Astrocyte of the spinal cord (primary cell): Measurements from ENCODE around the gene NPLOC4.

Source experiments
- DNase-seq: peaks from one replicate; pipeline ENCODE4 v3.0.0; 2011; ENCODE audit warnings: low read depth, low spot score
- H3K4me3 ChIP-seq: 2 replicates; pipeline ENCODE4 v1.5.1; 2011; ENCODE audit warnings: low read depth, mild to moderate bottlenecking, low read length, moderate library complexity
- in situ Hi-C: cut with HindIII; loops from 2 replicates; pipeline ENCODE4 v1.10.0; 2017; ENCODE audit warnings: low sequenced_read_pairs
- TF ChIP-seq, protein P1 (sequence below): IDR thresholded peaks from 2 replicates; pipeline ENCODE4 v1.5.1; 2012; ENCODE audit warnings: low read depth, mild to moderate bottlenecking, low read length, inconsistent platforms

The NPLOC4 gene

DNA sequence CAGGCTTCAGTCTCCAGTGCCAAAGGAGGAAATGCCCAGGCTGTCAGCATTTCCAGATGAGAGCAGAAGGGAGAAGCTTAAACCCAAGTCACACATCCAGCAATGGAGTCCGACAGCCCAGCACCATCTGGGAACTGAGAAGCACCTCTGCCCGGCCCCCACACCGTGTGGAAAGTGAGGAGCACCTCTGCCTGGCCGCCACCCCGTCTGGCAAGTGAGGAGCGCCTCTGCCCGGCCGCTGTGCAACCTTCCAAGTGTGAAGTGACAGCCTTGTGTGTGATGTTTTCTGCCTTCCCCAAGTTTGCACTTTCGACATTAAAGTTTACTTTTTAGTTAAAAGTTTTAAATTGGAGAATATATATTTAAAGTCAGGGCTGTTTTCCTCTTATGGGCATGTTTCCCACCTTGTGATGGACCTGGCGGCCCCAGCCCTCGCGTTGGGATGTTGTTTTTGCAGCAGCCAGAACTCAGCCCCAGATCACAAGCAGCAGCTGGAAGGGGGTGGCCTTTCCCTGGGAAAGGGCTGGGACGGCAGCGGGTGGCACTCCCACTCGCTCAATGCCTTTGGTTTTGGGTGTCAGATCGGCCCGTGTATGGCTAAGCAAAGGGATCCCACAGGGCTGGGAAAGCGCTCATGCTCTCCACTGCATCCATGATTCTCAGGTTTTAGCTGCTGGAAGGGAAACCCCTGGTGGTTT lies 36.8 kb upstream of the NPLOC4 start:
- no peak overlapping the region for H3K4me3 ChIP-seq
- TF ChIP-seq, protein P1, sequence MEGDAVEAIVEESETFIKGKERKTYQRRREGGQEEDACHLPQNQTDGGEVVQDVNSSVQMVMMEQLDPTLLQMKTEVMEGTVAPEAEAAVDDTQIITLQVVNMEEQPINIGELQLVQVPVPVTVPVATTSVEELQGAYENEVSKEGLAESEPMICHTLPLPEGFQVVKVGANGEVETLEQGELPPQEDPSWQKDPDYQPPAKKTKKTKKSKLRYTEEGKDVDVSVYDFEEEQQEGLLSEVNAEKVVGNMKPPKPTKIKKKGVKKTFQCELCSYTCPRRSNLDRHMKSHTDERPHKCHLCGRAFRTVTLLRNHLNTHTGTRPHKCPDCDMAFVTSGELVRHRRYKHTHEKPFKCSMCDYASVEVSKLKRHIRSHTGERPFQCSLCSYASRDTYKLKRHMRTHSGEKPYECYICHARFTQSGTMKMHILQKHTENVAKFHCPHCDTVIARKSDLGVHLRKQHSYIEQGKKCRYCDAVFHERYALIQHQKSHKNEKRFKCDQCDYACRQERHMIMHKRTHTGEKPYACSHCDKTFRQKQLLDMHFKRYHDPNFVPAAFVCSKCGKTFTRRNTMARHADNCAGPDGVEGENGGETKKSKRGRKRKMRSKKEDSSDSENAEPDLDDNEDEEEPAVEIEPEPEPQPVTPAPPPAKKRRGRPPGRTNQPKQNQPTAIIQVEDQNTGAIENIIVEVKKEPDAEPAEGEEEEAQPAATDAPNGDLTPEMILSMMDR = no peak
- no peak for DNase-seq
- in situ Hi-C loops = no loop called here

DNA sequence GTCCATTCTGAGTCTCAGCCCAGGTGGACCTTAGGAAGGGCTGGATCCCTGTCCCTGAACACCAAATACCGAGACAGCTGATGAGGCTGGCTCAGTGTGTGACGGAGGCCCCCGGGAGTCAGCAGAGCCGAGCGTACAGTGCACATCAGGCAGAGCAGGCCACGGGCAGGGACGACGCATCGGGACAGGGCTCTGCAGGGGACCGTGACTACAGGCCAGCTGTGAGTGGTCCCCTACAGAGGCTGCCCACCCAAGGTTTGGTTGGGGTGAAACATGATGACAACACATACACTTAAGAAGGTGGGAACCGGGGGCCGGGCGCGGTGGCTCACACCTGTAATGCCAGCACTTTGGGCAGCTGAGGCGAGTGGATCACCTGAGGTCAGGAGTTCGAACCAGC lies 36.0 kb upstream of the NPLOC4 start:
- no peak overlapping the region for H3K4me3 ChIP-seq
- no peak for DNase-seq
- in situ Hi-C loops = no loop called here
- TF ChIP-seq, protein P1 = no peak

DNA sequence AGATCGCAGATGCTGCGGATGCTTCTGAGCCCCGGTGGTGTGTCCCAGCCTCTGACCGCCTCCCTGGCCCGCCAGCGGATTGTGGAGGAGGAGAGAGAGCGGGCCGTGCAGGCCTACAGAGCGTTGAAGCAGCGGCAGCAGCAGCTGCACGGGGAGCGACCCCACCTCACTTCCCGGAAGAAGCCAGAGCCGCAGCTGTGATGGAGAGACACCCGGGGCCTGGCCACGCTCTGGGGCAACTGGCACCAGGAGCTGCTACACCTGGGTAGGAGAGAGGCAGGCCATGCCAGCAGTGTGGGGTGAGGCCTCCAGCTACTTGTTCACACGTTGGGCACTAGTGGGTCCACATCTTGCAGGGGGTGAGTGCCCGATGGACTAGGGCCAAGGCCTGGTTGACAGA lies 35.6 kb upstream of the NPLOC4 start:
- no peak for DNase-seq
- in situ Hi-C loops = no loop called here
- TF ChIP-seq, protein P1 = no peak
- H3K4me3 ChIP-seq = no peak overlapping the region

DNA sequence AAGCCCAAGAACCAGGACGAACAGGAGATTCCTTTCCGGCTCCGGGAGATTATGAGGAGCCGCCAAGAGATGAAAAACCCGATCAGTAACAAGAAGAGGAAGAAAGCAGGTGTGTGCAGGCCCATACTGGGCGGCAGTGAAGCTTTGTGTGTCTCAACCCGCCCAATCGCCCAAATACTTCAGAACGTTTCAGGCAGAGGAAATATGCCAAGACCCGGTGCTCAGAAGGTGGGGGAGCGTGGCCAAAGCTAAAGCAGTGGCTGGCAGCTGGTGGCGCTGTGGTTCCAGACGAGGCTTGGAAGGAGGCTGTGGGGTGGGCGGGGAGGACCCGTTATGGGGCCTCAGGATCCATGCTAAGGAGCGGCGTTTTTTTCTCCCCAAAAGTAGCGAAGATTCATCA lies 30.8 kb upstream of the NPLOC4 start:
- DNase-seq = no peak
- no peak overlapping the region for H3K4me3 ChIP-seq
- in situ Hi-C loops = no loop called here
- TF ChIP-seq, protein P1 = no peak

DNA sequence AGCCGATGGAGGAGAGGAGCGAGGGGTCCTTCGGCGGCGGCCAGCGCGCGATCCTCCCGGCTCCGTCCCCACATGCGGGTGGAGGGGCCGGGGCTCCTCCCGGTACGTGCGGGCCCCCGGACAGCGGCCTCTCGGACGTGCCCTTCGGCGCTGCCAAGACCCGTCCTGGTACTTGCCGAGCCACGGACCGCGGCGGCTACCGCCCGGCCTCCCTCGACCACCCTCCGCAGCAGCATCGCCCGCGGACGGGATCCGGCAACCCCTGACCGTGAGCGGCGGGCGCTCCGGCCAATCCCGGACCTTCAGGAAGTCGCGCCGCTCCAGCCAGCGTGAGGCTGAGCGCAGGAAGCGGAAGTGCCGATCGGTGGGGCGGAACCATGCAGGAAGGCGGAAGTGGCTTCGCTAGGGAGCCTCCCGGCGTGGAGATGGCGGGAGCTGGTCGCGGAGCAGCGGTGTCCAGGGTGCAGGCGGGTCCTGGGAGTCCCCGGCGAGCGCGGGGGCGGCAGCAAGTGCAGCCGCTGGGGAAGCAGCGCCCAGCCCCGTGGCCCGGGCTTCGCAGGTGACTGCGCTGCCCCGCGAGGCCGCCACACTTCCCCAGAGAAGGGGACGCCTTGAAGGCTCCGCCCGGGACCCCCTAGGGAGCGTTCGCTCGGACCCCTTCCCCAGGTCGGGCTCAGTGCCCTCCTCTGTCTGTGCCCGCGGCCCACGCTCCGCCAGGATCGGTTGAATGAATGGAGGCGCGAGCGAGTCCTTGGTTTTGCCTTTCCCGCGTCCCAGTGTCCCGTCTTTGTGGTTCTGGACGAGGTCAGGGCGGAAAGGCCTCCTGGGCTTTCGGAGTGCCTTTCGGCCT lies 29.7 kb upstream of the NPLOC4 start, which contains the start of the genes CCDC137 and OXLD1:
Gene CCDC137 (plus strand): TSS at position 396 of the 850 bp plus-strand sequence. CDS start 30 bp downstream, at position 426.
Gene OXLD1 (minus strand): TSS at position 264 of the 850 bp plus-strand sequence. CDS start 28 bp downstream, at position 236.
- DNase-seq = peak; percentile 97
- TF ChIP-seq, protein P1 = no peak
- H3K4me3 ChIP-seq = peak within 1 kb of the TSS; percentile 87
- in situ Hi-C loops = no loop called here

DNA sequence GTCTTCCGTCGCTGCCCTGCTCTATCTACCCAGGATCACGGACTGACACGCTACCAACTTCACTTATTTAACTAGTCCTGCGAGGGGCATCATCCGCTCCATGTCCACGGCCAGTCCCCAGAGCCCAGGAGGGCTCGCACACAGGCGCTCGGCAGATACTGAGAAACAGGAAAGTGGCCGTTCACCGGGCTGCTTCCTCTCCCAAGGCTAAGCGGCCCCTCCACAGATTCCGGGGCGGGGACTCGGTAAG lies 29.1 kb upstream of the NPLOC4 start:
- peak overlapping the region; percentile 87 for H3K4me3 ChIP-seq
- in situ Hi-C loops = no loop called here
- DNase-seq = peak; percentile 19
- TF ChIP-seq, protein P1 = no peak
